T-helper 2 cell treated with Interferon-gamma antibody and Interleukin-4, amounts not matched to agents 5 μg/mL and 100 μg/mL, for 36 hours (primary cell): ENCODE data around the gene VIPR2.
"Not testable (repeated sequence)": the region's sequence is repeated elsewhere in the genome, so short reads cannot be mapped to it uniquely, and the experiment has no call there.

Experiments
- DNase-seq: peaks from one replicate; pipeline ENCODE4 v3.0.0; 2021; ENCODE audit warnings: low spot score
- H3K27ac Mint-ChIP-seq: one replicate; pipeline ENCODE4 v1.8.0; 2021; ENCODE audit warnings: mild to moderate bottlenecking, mixed read lengths
- H3K27me3 Mint-ChIP-seq: one replicate; pipeline ENCODE4 v1.8.0; 2021; ENCODE audit warnings: low read depth, mixed read lengths
- H3K36me3 Mint-ChIP-seq: one replicate; pipeline ENCODE4 v1.8.0; 2021; ENCODE audit warnings: low read depth, mixed read lengths
- H3K4me1 Mint-ChIP-seq: one replicate; pipeline ENCODE4 v1.8.0; 2021; ENCODE audit warnings: low read depth, mixed read lengths
- H3K4me3 Mint-ChIP-seq: one replicate; pipeline ENCODE4 v1.8.0; 2022; ENCODE audit warnings: mild to moderate bottlenecking, moderate library complexity, mixed read lengths
- H3K9me3 Mint-ChIP-seq: one replicate; pipeline ENCODE4 v1.8.0; 2021; ENCODE audit warnings: mixed read lengths

VIPR2 gene

GRCh38 chr7:159083698-159084068 lies 61.0 kb downstream of the VIPR2 start:
- Mint-ChIP-seq H3K4me3 (no peak overlapping the region), H3K36me3 (peaks cover 2% of the 10 kb centered on the region), H3K27me3 (no peaks in the 10 kb centered on the region), H3K4me1 (peaks cover 3% of the 10 kb centered on the region), H3K9me3 (peaks cover 4% of the 10 kb centered on the region), H3K27ac (no peak overlapping the region)
- no peak for DNase-seq

- DNase-seq, result no peak
- peaks cover 2% of the 10 kb centered on the region for H3K36me3 Mint-ChIP-seq
- no peak overlapping the region for H3K27ac Mint-ChIP-seq
- peaks cover 8% of the 10 kb centered on the region for H3K4me1 Mint-ChIP-seq
- H3K4me3 Mint-ChIP-seq, result no peak overlapping the region
- no peaks in the 10 kb centered on the region for H3K27me3 Mint-ChIP-seq
- peaks cover 7% of the 10 kb centered on the region for H3K9me3 Mint-ChIP-seq
These were observed 61.5 kb downstream of the VIPR2 start for GRCh38 chr7:159083001-159083697.

- not testable (repeated sequence) for H3K27me3 Mint-ChIP-seq, DNase-seq, H3K4me3 Mint-ChIP-seq, H3K36me3 Mint-ChIP-seq, H3K27ac Mint-ChIP-seq
- peaks cover 15% of the 10 kb centered on the region for H3K4me1 Mint-ChIP-seq
- peaks cover 13% of the 10 kb centered on the region for H3K9me3 Mint-ChIP-seq
These were observed 62.6 kb downstream of the VIPR2 start for GRCh38 chr7:159082075-159082474.

- H3K27ac Mint-ChIP-seq, result no peak overlapping the region
- no peak for DNase-seq
- peaks cover 2% of the 10 kb centered on the region for H3K27me3 Mint-ChIP-seq
- H3K4me3 Mint-ChIP-seq, result no peak overlapping the region
- H3K4me1 Mint-ChIP-seq, result peaks cover 14% of the 10 kb centered on the region
- H3K36me3 Mint-ChIP-seq, result peaks cover 2% of the 10 kb centered on the region
- H3K9me3 Mint-ChIP-seq, result peaks cover 13% of the 10 kb centered on the region
These were observed 65.8 kb downstream of the VIPR2 start for GRCh38 chr7:159078911-159079270.

GRCh38 chr7:159078193-159078910 lies 66.3 kb downstream of the VIPR2 start:
- Mint-ChIP-seq H3K36me3 (peaks cover 2% of the 10 kb centered on the region), H3K4me1 (peaks cover 14% of the 10 kb centered on the region), H3K27me3 (peaks cover 2% of the 10 kb centered on the region), H3K27ac (peak overlapping the region; percentile 36), H3K9me3 (peaks cover 13% of the 10 kb centered on the region), H3K4me3 (no peak overlapping the region)
- no peak for DNase-seq

- H3K9me3 Mint-ChIP-seq, result peaks cover 13% of the 10 kb centered on the region
- H3K4me3 Mint-ChIP-seq, result no peak overlapping the region
- H3K36me3 Mint-ChIP-seq, result peaks cover 2% of the 10 kb centered on the region
- no peak for DNase-seq
- H3K27me3 Mint-ChIP-seq, result peaks cover 2% of the 10 kb centered on the region
- H3K27ac Mint-ChIP-seq, result no peak overlapping the region
- H3K4me1 Mint-ChIP-seq, result peaks cover 15% of the 10 kb centered on the region
These were observed 68.3 kb downstream of the VIPR2 start for GRCh38 chr7:159076333-159076732.

- Mint-ChIP-seq H3K36me3 (peaks cover 2% of the 10 kb centered on the region), H3K4me3 (no peak overlapping the region), H3K4me1 (peaks cover 20% of the 10 kb centered on the region), H3K9me3 (peaks cover 13% of the 10 kb centered on the region), H3K27me3 (peaks cover 2% of the 10 kb centered on the region), H3K27ac (no peak overlapping the region)
- DNase-seq, result no peak
These were observed 69.0 kb downstream of the VIPR2 start for GRCh38 chr7:159075563-159076238.

GRCh38 chr7:159071260-159071659 lies 73.4 kb downstream of the VIPR2 start:
- peak overlapping the region; percentile 15 for H3K27ac Mint-ChIP-seq

GRCh38 chr7:159070431-159071148 lies 74.1 kb downstream of the VIPR2 start:
- Mint-ChIP-seq H3K36me3 (no peaks in the 10 kb centered on the region), H3K9me3 (no peaks in the 10 kb centered on the region), H3K27me3 (no peaks in the 10 kb centered on the region), H3K4me1 (peaks cover 30% of the 10 kb centered on the region), H3K4me3 (peak overlapping the region; percentile 67), H3K27ac (peak overlapping the region; percentile 77)
- DNase-seq, result peak; percentile 39

More at GRCh38 chr7:159071260-159071659, 73.4 kb downstream of the VIPR2 start:
- H3K4me1 Mint-ChIP-seq, result peaks cover 30% of the 10 kb centered on the region
- DNase-seq, result no peak
- H3K4me3 Mint-ChIP-seq, result peak overlapping the region; percentile 38
- no peaks in the 10 kb centered on the region for H3K9me3 Mint-ChIP-seq
- H3K36me3 Mint-ChIP-seq, result no peaks in the 10 kb centered on the region
- H3K27me3 Mint-ChIP-seq, result peaks cover 2% of the 10 kb centered on the region

GRCh38 chr7:159068893-159069448 lies 75.7 kb downstream of the VIPR2 start:
- Mint-ChIP-seq H3K4me1 (peaks cover 30% of the 10 kb centered on the region), H3K27ac (peak overlapping the region; percentile 31), H3K4me3 (no peak overlapping the region), H3K9me3 (no peaks in the 10 kb centered on the region), H3K36me3 (no peaks in the 10 kb centered on the region), H3K27me3 (no peaks in the 10 kb centered on the region)
- no peak for DNase-seq

GRCh38 chr7:159068488-159068811 lies 76.2 kb downstream of the VIPR2 start:
- Mint-ChIP-seq H3K27me3 (no peaks in the 10 kb centered on the region), H3K9me3 (no peaks in the 10 kb centered on the region), H3K4me1 (peaks cover 30% of the 10 kb centered on the region), H3K36me3 (no peaks in the 10 kb centered on the region), H3K27ac (peak overlapping the region; percentile 20), H3K4me3 (no peak overlapping the region)
- no peak for DNase-seq

- Mint-ChIP-seq H3K27me3 (no peaks in the 10 kb centered on the region), H3K27ac (peak overlapping the region; percentile 20), H3K9me3 (no peaks in the 10 kb centered on the region), H3K4me3 (no peak overlapping the region), H3K36me3 (no peaks in the 10 kb centered on the region), H3K4me1 (peaks cover 30% of the 10 kb centered on the region)
- DNase-seq, result no peak
These were observed 76.8 kb downstream of the VIPR2 start for GRCh38 chr7:159067576-159068487.
